ENCODE data around the gene GALNT6. TPM values are rescaled to one million over a fixed set of nuclear protein-coding genes. Genes with fewer than 3 reads are reported as not detected.
A peak's percentile ranks its signal among the peaks of the same experiment; 100 is the strongest.

The GALNT6 gene
- total RNA-seq, 2 donors from 2014 or later: 24.7 to 27.1 TPM

- TF ChIP-seq CTCF (IDR thresholded peaks at IDR 0.05): peak; percentile 66
- H3K36me3 ChIP-seq: no peaks in the 10 kb centered on the region
- H3K4me3 ChIP-seq: no peak overlapping the region
- intact Hi-C loops (cut with DNase I): loop anchor here (5.0 to 10.0 kb wide), 3 partner anchors 253 to 451 kb away; no protein-coding TSS in a partner anchor
- peak; percentile 66 for DNase-seq
- H3K4me1 ChIP-seq: peaks cover 9% of the 10 kb centered on the region
- H3K27ac ChIP-seq: no peak overlapping the region
- H3K9ac ChIP-seq (ENCODE audit: low read depth in 2 of 2, low read length in 2 of 2): no peak overlapping the region
- no peaks in the 10 kb centered on the region for H3K27me3 ChIP-seq
- H3K9me3 ChIP-seq: no peaks in the 10 kb centered on the region
Measured at GRCh38 chr12:51421266-51421884, 30.2 kb upstream of the GALNT6 start.

DNA sequence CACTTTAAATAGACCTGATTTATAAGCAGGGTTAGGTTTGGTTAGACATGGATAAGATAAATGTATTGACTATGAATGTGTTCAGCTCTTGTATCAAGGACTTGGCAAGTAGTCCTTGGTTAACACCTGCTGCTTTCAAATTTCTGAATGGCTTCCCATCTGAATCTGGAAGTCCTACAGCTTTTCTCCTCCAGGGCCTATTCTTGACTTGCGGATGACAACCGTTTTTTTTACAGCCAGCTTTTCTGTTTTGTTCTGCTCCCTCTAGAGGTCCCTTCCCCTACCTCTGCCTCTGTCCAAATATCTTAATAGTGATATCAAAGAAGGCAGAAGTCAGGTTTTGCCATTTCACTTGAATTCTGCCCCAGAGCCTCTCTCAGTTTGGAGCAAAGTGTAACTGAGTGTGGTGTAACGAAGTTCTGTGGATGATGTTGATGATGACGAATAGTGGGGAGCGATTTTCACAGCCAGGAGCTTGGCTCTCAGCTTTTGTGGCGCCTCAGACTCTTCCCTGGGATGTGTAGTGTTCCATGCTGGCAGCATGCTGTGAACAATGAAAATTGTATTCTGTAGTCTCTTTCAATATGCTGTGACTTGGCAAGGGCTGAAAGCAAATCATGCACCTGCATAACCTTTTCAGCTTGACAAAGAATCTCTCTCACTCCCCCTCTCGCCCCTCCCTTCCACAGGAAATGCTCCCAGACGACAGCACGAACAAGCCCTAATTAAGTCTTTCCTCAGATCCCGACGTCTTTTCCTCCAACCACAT, 28.4 kb upstream of the GALNT6 start:
- intact Hi-C loops (cut with DNase I): loop anchor here (5.0 to 10.0 kb wide), 3 partner anchors 255 to 453 kb away; no protein-coding TSS in a partner anchor
- no peak overlapping the region for H3K4me3 ChIP-seq

GRCh38 chr12:51417826-51418225, 26.6 kb upstream of the GALNT6 start:
- no peak for TF ChIP-seq CTCF (IDR thresholded peaks at IDR 0.05)
- intact Hi-C loops (cut with DNase I): no loop called here
- DNase-seq: no peak
- H3K9me3 ChIP-seq: no peaks in the 10 kb centered on the region
- H3K27ac ChIP-seq: no peak overlapping the region
- no peak overlapping the region for H3K9ac ChIP-seq (ENCODE audit: low read depth in 2 of 2, low read length in 2 of 2)
- no peaks in the 10 kb centered on the region for H3K36me3 ChIP-seq
- no peaks in the 10 kb centered on the region for H3K27me3 ChIP-seq
- H3K4me1 ChIP-seq: no peaks in the 10 kb centered on the region
- H3K4me3 ChIP-seq: no peak overlapping the region

More for the DNA sequence above, 28.4 kb upstream of the GALNT6 start:
- DNase-seq: no peak
- no peaks in the 10 kb centered on the region for H3K27me3 ChIP-seq
- TF ChIP-seq CTCF (IDR thresholded peaks at IDR 0.05): no peak
- H3K36me3 ChIP-seq: no peaks in the 10 kb centered on the region
- H3K9me3 ChIP-seq: no peaks in the 10 kb centered on the region
- peaks cover 3% of the 10 kb centered on the region for H3K4me1 ChIP-seq
- H3K27ac ChIP-seq: no peak overlapping the region
- H3K9ac ChIP-seq (ENCODE audit: low read depth in 2 of 2, low read length in 2 of 2): no peak overlapping the region

DNA sequence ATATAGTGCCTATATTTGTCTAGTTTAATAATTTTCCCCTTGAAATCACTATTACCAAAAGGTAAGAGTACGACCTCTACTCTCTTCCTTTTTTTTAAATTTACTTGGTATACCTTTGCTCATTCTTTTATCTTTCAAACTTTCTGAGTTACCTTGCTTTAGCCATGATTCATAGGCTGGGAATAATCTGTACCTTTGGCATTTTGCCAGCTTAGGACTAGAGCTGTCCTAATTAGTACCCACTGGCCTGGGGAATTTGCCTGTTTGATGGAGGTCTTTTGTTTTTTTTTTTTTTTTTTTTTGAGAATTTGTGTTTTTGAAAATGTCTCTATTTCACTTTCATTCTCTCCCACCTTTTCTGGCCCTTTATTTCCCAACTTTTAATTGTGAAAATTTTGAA, 24.7 kb upstream of the GALNT6 start:
- intact Hi-C loops (cut with DNase I): no loop called here
- H3K27ac ChIP-seq: no peak overlapping the region
- H3K9ac ChIP-seq (ENCODE audit: low read depth in 2 of 2, low read length in 2 of 2): no peak overlapping the region
- H3K36me3 ChIP-seq: no peaks in the 10 kb centered on the region
- H3K27me3 ChIP-seq: no peaks in the 10 kb centered on the region
- no peaks in the 10 kb centered on the region for H3K4me1 ChIP-seq
- H3K4me3 ChIP-seq: no peak overlapping the region
- no peaks in the 10 kb centered on the region for H3K9me3 ChIP-seq
- TF ChIP-seq CTCF (IDR thresholded peaks at IDR 0.05): no peak
- DNase-seq: no peak

GRCh38 chr12:51413791-51414190, 22.6 kb upstream of the GALNT6 start:
- Histone ChIP-seq H3K27me3 (no peaks in the 10 kb centered on the region), H3K9ac (ENCODE audit: low read depth in 2 of 2, low read length in 2 of 2) (no peak overlapping the region), H3K36me3 (no peaks in the 10 kb centered on the region), H3K4me1 (no peaks in the 10 kb centered on the region), H3K9me3 (no peaks in the 10 kb centered on the region), H3K4me3 (no peak overlapping the region), H3K27ac (no peak overlapping the region)
- DNase-seq: no peak
- TF ChIP-seq CTCF (IDR thresholded peaks at IDR 0.05): no peak
- intact Hi-C loops (cut with DNase I): no loop called here

Data from colonic mucosa (tissue), 4 donors.